HG02973 (cell line): Measurements from ENCODE around the gene NYAP1.
"Not testable (repeated sequence)": the region's sequence is repeated elsewhere in the genome, so short reads cannot be mapped to it uniquely, and the experiment has no call there.

Source experiments
- ATAC-seq: cut with Tn5 transposase; IDR thresholded peaks from one replicate; pipeline ENCODE4 v1.9.1; 2021; ENCODE audit warnings: moderate library complexity; ENCODE audit not compliant: unreplicated experiment

The NYAP1 gene

DNA sequence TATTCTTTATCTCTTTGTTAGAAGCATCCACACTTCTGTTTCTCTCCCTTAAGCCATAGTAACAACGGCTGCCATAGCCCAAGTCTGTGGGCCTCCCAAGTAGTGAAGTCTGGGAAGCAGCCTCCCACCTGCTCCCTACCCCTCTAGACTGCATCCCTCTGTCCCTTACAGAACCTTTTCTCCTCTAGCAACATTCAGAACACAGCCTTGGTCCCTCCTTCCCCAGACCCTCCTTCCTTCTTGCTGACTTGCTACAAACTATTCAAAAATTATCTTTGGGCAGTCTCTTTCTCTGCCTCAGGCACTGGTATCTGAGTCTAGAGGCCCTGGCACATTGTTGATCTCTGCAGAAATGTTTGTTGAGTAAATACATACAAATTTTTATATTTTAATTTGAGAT is 2.3 kb upstream of the NYAP1 start:
- ATAC-seq: no peak

DNA sequence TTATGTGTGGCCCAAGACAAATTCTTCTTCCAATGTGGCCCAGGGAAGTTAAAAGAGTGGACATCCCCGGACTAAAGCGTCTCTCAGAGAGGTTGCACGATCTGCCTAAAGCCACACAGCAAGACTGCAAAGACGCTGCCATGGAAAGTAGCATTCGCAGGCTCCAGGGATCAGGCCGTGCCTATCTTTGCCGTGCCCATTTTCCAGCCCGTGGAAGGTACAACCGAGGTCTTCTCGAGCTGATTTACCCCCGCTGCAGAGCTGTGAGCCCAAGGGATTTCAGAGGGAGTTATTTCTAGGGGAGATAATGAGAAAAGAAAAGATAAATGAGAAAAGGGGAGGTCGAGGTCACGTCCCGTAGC is 1.0 kb upstream of the NYAP1 start:
- no peak for ATAC-seq

DNA sequence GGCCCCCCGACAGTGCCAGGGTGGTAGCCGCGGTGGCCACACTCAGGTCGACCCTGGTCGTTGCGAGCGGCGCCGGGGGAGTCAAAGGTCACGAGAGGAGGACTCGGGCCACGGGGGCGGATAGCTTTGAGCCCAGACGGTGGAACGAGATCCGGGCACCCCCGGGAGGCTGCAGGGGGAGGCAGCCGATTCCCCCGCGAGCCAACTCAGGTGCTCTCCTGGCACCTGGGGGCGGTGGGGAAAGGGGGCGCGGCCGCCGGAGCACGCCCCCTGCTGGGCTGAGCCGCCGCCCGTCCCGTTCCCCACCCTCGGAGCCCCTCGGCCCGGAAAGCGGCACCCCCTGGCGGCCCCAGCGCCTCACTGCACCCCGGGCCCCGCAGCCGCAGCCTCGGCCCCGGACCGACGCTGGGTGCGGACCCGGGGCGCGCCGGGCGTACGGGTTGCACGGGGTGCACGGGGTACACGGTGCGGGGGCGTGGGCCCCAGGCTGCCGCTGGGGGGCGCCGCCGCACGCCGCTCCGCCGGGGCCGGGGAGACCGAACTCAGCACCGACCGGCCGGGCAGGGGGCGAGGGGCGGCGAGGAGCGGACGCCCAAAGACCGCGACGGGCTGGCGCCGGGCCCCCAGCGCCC is 521 bp upstream of the NYAP1 start:
- peak; percentile 44 for ATAC-seq

DNA sequence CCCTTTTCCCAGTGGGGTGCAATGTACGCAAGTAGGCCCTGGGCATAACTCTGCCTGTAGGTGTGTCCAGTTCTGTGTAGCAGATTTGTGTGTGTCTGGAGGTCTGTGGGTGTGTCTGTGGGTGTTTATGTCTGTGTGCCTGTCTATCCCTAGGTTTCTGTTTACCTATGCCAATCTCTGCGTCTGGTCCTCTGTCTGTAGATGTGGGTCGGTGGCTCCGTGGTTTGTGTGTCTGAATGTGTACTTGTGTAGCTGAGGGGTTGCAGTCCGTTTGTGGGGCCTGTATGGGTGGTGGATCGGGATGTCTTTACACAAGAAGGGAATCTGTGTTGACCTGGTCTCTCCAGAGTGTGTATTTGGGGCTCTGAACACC is 932 bp downstream of the NYAP1 start:
- ATAC-seq: no peak

DNA sequence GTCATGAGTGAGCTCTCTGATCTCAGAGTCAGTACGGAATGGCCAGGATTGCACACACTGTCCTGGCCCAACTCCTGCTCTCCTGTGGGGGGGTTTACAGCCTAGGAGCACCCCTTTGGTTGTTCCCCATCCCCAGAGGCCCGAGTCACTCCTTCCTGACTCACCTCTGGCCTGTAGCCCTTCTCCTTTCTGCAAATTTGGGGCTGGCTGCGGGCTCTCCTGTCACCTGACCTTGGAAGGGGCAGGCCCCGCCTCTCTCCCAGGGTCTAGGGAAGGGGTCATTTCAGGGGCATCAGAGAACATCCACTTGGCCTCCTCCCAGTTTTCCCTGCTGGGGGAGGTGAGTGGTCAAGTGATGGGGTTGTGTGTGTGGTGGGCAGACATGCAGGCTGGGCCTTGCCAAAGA is 1.7 kb downstream of the NYAP1 start:
- no peak for ATAC-seq

DNA sequence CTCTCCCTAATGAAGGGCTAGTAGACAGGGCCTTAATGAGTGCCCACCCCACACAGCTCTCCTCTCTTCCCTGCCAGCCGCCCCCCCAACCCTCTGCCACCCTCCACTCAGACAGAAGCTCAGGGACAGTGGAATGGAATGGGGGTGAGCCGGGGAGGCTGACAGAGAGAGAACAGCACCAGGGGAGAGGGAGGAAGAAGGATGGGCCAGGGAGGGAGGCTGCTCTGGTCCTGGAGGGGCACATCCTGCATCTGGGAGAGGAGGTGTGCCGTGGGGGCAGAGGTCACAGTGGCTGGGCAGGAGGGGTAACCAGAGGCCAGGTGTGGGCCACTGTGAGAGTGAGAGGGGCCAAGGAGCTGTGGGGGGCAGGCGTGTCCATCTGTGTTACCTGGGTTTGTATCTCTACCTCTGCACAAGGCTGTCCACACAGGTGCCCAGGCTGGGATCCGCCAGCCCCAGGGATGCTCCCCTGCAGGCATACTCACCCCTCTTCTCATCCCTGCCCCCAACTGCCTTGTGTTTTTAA is 2.4 kb downstream of the NYAP1 start:
- no peak for ATAC-seq

DNA sequence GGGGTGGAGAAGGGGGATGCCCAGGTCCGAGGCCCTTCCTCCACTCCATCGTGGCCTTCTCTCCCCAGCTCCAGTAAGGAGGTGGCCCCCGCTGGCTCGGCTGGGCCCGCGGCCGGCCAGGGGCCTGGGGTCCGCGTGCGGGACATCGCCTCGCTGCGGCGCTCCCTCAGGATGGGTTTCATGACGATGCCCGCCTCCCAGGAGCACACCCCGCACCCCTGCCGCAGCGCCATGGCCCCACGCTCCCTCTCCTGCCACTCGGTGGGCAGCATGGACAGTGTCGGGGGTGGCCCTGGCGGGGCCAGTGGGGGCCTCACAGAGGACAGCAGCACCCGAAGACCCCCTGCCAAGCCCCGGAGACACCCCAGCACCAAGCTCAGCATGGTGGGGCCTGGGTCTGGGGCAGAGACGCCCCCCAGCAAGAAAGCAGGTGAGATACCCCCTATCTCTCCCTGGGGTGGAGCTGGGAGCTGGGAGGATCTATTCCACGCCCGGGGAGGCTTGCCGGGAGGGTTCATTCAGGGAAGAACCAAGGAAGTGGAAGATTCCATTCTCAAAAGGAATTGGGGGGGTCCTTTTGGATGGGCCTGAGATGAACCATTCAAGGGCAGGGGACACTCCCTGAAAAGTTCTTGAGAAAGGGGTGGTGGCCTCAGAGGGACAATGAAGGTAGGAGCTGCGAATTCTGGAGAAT is 3.2 kb downstream of the NYAP1 start:
- ATAC-seq: no peak

DNA sequence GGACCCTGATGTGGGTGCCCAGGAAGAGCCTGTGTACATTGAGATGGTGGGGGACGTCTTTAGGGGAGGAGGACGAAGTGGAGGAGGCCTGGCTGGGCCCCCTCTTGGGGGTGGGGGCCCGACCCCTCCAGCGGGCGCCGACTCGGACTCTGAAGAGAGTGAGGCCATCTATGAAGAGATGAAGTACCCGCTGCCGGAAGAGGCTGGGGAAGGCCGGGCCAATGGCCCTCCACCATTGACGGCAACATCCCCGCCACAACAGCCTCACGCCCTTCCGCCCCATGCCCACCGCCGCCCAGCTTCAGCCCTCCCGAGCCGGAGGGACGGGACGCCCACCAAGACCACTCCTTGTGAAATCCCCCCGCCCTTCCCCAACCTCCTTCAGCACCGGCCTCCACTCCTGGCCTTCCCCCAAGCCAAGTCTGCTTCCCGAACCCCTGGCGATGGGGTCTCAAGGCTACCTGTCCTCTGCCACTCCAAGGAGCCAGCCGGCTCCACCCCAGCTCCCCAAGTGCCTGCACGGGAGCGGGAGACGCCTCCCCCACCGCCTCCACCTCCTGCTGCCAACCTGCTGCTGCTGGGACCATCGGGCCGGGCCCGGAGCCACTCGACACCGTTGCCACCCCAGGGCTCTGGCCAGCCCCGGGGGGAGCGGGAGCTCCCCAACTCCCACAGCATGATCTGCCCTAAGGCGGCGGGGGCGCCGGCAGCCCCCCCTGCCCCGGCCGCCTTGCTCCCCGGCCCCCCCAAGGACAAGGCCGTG is 4.8 kb downstream of the NYAP1 start:
- no peak for ATAC-seq

DNA sequence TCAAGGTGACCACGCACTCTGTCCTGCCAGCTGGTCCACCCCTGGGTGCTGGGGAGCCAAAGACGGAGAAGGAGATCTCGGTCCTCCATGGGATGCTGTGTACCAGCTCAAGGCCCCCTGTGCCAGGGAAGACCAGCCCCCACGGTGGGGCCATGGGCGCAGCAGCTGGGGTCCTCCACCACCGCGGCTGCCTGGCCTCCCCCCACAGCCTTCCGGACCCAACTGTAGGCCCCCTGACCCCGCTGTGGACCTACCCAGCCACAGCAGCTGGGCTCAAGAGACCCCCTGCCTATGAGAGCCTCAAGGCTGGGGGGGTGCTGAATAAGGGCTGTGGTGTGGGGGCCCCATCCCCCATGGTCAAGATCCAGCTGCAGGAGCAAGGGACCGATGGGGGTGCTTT is 5.4 kb downstream of the NYAP1 start:
- ATAC-seq: no peak

DNA sequence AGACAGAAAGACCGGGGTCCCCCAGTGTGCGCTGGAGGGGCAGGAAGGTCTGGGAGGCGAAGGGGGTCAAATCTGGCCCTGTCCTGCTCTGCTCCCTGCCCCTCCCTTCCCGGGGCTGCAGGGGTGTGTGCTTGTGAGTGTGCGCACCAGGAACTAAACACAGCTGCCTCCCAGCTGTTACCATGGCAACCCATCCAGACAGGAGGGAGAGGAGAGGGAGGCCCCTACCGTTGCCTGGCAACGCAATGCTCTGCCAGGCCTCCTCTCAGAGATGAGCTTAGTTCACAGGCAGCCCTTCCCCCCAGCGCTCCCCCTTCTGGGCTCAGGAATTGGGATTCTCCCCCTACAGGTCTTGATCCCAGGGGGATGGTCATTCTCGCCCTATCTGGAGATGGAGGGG is 6.1 kb downstream of the NYAP1 start:
- no peak for ATAC-seq

DNA sequence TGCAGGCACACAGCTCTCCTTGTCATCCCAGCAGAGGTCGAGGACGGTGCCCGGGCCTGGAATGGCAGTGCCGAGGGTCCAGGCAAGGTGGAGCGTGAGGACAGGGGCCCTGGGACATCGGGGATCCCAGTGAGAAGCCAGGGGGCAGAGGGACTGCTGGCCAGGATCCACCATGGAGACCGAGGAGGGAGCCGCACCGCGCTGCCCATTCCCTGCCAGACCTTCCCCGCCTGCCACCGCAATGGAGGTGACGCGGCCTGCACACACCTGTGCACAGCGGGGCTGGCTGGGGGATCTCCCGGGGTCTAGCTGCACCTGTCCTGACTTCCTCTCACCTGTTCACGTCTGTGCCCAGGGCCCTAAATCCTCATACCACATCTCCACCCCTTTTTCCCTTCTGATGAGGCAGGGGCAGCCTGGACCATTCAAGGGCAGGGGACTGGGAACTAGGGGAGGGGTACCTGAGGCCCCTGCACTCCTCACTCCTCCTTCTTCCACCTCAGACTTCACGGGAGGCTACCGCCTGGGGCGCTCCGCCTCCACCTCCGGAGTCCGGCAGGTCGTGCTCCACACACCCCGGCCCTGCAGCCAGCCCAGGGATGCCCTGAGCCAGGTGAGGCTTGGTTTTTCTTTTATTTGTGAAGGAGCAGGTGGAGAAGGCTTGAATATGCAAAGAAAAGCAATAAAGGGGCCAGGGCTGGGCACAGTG is 6.9 kb downstream of the NYAP1 start:
- ATAC-seq: no peak

DNA sequence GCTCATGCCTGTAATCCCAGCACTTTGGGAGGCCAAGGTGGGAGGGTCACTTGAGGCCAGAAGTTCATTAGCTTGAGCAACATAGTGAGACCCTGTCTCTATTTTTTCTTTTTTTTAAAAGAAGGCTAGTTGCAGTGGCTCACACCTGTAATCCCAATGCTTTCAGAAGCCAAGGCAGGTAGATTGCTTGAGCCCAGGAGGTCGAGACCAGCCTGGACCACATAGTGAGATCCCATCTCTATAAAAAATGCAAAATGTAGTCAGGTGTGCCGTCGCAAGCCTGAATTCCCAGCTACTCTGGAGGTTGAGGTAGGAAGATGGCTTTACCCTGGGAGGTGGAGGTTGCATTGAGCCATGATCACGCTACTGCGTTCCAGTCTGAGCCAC is 7.5 kb downstream of the NYAP1 start:
- ATAC-seq: no peak

DNA sequence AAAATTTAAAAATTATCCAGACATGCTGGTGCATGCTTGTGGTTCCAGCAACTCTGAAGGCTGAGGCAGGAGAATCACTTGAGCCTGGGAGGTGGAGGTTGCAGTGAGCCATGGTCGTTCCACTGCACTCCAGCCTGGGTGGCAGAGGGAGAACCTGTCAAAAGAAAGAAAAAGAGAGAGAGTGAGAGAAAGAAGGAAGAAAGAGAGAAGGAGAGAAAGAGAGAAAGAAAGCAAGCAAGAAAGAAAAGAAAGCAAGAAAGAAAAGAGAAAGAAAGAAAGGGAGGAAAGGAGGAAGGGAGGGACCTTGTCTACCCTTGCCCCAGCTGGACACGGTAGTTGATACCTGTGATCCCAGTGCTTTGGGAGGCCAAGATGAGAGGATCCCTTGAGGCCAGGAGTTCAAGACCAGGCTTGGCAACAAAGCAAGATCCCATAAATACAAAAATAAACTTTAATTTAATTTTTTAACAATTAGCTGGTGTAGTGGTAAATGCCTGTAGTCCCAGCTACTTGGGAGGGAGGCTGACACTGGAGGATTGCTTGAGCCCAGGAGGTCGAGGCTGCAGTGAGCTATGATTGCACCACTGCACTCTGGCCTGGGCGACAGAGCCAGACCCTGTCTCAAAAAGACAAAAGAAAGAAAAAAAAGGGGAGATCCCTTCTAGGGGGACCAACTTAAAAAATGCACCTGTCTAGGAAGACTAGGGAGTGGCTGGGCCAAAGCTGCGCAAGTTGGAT is 9.2 kb downstream of the NYAP1 start:
- no peak for ATAC-seq

DNA sequence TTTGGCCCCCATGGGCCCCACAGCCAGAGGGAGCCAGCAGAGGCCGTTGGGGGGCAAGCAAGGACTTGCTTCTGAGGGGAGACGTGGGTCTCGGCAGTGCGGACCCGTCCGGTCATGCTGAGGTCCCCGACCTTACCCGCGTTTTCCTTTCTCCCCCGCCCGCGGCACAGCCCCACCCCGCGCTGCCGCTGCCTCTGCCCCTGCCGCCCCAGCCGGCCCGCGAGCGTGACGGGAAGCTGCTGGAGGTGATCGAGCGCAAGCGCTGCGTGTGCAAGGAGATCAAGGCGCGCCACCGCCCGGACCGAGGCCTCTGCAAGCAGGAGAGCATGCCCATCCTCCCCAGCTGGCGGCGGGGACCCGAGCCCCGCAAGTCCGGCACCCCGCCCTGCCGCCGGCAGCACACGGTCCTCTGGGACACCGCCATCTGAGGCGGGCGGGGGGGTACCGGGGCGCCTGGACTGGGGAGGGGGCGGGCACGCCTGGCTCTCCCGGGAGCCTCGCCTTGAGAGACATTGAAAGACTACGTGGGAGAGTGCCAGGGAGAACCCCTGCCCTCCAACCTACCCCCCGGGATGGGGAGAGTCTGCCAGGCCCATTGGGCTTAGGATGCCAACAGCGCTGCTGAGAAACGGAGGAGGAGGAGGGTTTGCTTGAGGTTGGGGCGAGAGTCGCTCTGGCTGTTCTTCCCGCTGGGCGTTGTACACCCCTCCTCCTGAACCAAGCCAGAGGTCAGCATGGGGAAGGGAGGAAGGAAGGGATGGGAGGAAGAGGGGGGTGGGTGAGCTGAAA is 9.9 kb downstream of the NYAP1 start:
- ATAC-seq: no peak

DNA sequence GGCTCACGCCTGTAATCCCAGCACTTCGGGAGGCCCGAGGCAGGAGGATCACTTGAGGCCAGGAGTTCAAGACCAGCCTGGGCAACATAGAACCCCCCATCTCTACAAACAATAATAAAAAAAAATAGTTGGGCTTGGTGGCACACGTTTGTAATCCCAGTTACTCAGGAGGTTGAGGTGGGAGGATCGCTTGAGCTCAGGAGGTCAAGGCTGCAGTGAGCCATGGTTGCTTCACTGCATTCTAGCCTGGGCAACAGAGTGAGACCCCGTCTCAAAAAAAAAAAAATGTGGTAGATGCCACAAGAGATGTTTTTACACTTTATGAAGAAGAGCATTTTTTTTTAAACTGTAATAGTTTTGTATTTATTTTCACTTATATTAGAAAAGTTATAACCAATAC is 12.8 kb downstream of the NYAP1 start:
- no peak for ATAC-seq

DNA sequence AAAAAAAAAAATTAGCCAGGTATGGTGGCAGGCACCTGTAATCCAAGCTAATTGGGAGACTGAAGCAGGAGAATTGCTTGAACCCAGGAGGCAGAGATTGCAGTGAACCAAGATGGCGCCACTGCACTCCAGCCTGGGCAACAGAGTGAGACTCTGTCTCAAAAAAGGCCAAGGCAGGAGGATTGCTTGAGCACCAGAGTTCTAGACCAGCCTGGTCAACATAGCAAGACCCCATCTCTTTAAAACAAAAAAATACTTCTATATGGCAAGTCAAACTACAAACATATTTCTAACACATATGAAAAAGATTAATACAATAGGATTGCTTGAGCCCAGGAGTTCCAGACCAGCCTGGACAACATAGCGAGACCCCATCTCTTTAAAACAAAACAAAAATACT is 17.0 kb downstream of the NYAP1 start:
- not testable (repeated sequence) for ATAC-seq

DNA sequence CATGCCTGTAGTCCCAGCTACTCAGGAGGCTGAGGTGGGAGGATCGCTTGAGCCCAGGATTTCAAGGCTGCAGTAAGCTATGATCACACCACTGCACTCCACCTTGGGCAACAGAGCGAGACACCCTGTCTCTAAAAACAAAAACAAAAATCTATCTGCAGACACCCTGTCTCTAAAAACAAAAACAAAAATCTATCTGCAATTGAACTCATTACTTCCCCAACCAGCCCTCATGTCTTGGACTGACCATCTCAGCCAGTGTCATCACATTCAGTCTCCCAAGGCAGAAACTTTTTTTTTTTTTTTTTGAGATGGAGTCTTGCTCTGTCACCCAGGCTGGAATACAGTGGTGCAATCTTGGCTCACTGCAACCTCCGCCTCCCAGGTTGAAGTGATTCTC is 20.3 kb downstream of the NYAP1 start:
- ATAC-seq: not testable (repeated sequence)

DNA sequence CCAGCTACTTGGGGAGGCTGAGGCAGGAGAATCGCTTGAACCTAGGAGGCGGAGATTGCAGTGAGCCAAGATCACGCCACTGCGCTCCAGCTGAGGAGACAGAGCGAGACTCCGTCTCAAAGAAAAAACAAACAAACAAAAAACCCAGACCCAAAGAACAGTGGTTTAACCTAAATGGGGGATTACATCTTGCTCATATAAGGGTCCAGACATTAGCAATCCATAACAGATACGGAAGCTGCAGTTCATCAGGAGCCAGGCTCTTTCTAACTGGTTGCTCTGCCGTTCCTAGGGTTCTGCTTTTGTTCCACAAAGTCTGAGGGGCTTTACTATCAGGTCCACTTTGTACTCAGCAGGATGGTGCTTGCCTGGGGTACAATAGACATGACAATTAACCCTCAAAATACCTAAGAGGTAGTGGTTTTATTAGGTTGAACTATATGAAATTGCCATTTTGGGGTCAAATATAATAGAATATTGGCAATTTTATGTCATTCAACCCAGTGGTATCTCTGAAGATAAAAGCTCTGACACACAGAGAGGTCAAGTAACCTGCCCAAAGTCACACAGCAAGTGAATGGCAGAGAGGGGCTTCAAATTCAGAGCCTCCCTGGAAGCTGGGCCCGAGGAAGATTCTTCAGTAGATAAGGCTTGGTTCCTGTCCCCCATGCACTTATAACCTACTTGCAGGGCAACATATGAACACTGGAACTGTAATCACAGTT is 21.3 kb downstream of the NYAP1 start:
- ATAC-seq: no peak

DNA sequence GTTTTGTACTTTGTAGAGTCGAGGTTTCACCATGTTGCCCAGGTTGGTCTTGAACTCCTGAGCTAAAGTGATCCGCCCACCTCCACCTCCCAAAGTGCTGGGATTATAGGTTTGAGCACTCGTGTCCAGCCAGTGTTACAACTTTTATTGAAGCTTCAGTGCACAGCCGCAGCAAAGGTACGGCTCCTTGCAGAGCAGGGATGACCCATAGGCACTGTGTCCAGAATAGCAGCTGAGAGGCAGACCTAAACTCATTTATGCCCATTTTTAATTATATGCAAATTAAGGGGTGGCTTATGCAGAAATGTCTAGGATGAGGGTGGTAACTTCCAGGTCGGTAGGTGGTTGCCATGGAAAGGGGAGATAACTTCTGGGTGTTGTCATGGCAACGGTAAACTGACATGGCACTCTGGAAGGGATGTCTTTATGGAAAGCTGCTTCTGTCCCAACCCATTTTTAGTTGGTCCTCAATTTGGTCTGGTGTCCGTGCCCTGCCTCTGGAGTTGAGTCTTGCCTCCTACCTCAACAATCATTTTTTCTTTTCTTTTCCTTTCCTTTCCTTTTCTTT is 22.7 kb downstream of the NYAP1 start:
- no peak for ATAC-seq
